Ishikawa (cell line): ENCODE results near the gene MRPL27.

Source experiments
- CEBPB ChIP-seq: IDR thresholded peaks from 2 replicates; pipeline ENCODE4 v1.6.1; 2012
- CREB1 ChIP-seq: IDR thresholded peaks from 2 replicates; pipeline ENCODE4 v1.6.1; 2012; ENCODE audit warnings: low read depth
- EGR1 ChIP-seq: IDR thresholded peaks from 2 replicates; pipeline ENCODE4 v1.6.1; 2012
- EP300 ChIP-seq: IDR thresholded peaks from 2 replicates; pipeline ENCODE4 v1.6.1; 2012; ENCODE audit warnings: borderline replicate concordance
- FOXM1 ChIP-seq: IDR thresholded peaks from 2 replicates; pipeline ENCODE4 v1.6.1; 2012; ENCODE audit warnings: low read depth, borderline replicate concordance
- NFIC ChIP-seq: IDR thresholded peaks from 2 replicates; pipeline ENCODE4 v1.6.1; 2012
- TAF1 ChIP-seq: IDR thresholded peaks from 2 replicates; pipeline ENCODE4 v1.6.1; 2012; ENCODE audit warnings: low read depth, mild to moderate bottlenecking
- YY1 ChIP-seq: IDR thresholded peaks from 2 replicates; pipeline ENCODE4 v1.6.1; 2012; ENCODE audit warnings: low read depth
- ZBTB7A ChIP-seq: IDR thresholded peaks from 2 replicates; pipeline ENCODE4 v1.6.1; 2012; ENCODE audit warnings: low read depth

DNA sequence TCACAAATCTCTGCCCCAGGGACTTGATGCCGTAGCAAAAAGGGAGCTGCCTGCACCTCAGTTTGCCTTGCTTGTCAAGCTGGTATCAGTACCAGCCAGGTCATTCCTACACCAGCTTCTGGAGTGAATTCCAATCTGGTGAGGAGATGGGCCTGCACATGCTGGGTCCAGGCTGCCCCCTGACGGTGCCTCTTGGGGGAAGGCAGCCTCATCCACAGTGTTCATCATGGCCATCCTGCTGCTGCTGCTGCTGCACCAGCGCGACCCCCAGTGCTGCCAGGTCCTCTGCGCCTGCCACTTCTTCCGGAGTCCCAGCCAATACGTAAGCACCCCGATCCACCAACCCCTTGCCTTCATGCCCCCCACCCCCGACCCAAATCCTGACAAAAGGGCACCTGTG lies 8.3 kb downstream of the MRPL27 start:
- TF ChIP-seq TAF1 = no peak
- no peak for TF ChIP-seq YY1
- TF ChIP-seq ZBTB7A = no peak
- TF ChIP-seq FOXM1 = no peak
- no peak for TF ChIP-seq CEBPB
- TF ChIP-seq EP300 = no peak
- TF ChIP-seq CREB1 = no peak
- no peak for TF ChIP-seq EGR1
- no peak for TF ChIP-seq NFIC
